Lower leg skin (tissue), 4 donors: ENCODE results near the gene TLR3. TPM values are rescaled to one million over a fixed set of nuclear protein-coding genes. Genes with fewer than 3 reads are reported as not detected.

Experiments used
- DNase-seq, 2 donors: peaks; one replicate each; pipeline ENCODE4 v3.0.0-alpha.2; 2019; ENCODE audit warnings: low spot score in 2 of 2
- H3K4me3 ChIP-seq: fragments of 200-600 bp; sonication (generic); 2 replicates; pipeline ENCODE4 v1.5.1; 2017; ENCODE audit warnings: mild to moderate bottlenecking, low read depth; ENCODE audit not compliant: poor library complexity, severe bottlenecking
- CTCF ChIP-seq, 3 donors: fragments of 450-650 bp; IDR thresholded peaks; one replicate each; pipeline ENCODE4 v1.5.1; 2016; ENCODE audit warnings: antibody characterized with exemption in 3 of 3, mild to moderate bottlenecking in 3 of 3, moderate library complexity in 2 of 3
- POLR2A ChIP-seq, 2 donors: fragments of 450-650 bp; IDR thresholded peaks; one replicate each; pipeline ENCODE4 v1.6.1; 2016 to 2017; ENCODE audit warnings: antibody characterized with exemption in 2 of 2, mild to moderate bottlenecking in 1 of 2, moderate library complexity in 1 of 2
- WGBS, 2 donors: methylation state at CpG; one replicate each; pipeline ENCODE4 v1.1.5; 2018; 5-methylcytosine and 5-hydroxymethylcytosine counted together
- intact Hi-C: fragments of 100-400 bp; cut with DNase I; formaldehyde crosslinking; loops from one replicate; pipeline ENCODE4 v1.15.0; 2023; ENCODE audit warnings: low total_unique reads
- total RNA-seq, 4 donors: library from RNA; depleted of rRNA; stranded (reverse); fragments of >200 nt; gene quantifications; one replicate each; pipeline ENCODE4 v1.1.0, GENCODE V29; 2016

The TLR3 gene
- total RNA-seq, 4 donors from 2014 or later: 3.8 to 6.4 (median 5.2) TPM

DNA sequence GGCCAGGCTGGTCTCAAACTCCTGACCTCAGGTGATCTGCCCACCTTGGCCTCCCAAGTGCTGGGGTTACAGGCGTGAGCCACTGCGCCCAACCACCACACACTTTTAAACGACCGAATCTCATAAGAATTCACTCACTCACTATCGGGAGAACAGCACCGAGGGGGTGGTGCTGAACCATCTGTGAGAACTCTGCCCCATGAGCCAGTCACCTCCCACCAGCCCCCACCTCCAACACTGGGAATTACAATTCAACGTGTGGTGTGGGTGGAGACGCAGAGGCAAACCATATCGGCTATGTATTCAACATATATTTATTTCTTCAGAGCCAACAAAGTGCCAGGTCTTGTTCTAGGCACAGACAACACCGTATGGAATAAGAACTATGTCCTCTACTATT lies 3.6 kb downstream of the TLR3 start:
- intact Hi-C loops: no loop called here
- WGBS, 2 donors: 94 to 96% methylated on average over 10 of the region's 10 CpGs
- TF ChIP-seq CTCF (IDR thresholded peaks at IDR 0.05): no peak
- no peak for TF ChIP-seq POLR2A (IDR thresholded peaks at IDR 0.05)
- DNase-seq: no peak
- H3K4me3 ChIP-seq: no peak overlapping the region

DNA sequence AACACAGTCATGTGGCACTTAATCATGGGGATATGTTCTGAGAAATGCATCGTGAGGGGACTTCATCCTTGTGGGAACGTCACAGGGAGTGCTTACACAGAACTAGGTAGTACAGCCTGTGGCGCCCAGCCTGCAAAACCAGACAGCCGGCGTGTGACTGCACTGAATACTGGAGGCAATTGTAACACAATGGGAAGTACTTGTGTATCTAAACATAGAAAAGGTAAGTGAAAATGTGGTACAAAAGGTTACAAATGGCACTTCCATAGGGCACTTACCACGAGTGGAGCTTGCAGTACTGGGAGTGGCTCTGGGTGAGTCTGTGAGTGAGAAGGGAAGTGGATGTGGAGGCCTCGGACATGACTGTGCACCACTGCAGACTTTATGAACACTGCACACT lies 5.2 kb downstream of the TLR3 start:
- intact Hi-C loops: no loop called here
- no peak overlapping the region for H3K4me3 ChIP-seq
- no peak for DNase-seq
- 76 to 80% methylated on average over 7 of the region's 7 CpGs for WGBS, 2 donors
- TF ChIP-seq CTCF (IDR thresholded peaks at IDR 0.05) (no peak), POLR2A (IDR thresholded peaks at IDR 0.05) (no peak)

- intact Hi-C loops: no loop called here
These were observed 10.2 kb downstream of the TLR3 start for GRCh38 chr4:186078981-186079638.

GRCh38 chr4:186079694-186080093 lies 10.7 kb downstream of the TLR3 start:
- DNase-seq: no peak
- TF ChIP-seq POLR2A (IDR thresholded peaks at IDR 0.05) (no peak), CTCF (IDR thresholded peaks at IDR 0.05) (no peak)
- 87% methylated on average over 9 of the region's 9 CpGs for WGBS, 2 donors
- intact Hi-C loops: no loop called here
- H3K4me3 ChIP-seq: no peak overlapping the region

More at GRCh38 chr4:186078981-186079638, 10.2 kb downstream of the TLR3 start:
- no peak for TF ChIP-seq POLR2A (IDR thresholded peaks at IDR 0.05)
- no peak for TF ChIP-seq CTCF (IDR thresholded peaks at IDR 0.05)
- no peak overlapping the region for H3K4me3 ChIP-seq
- 52 to 61% methylated on average over 11 of the region's 11 CpGs for WGBS, 2 donors
- DNase-seq: no peak

DNA sequence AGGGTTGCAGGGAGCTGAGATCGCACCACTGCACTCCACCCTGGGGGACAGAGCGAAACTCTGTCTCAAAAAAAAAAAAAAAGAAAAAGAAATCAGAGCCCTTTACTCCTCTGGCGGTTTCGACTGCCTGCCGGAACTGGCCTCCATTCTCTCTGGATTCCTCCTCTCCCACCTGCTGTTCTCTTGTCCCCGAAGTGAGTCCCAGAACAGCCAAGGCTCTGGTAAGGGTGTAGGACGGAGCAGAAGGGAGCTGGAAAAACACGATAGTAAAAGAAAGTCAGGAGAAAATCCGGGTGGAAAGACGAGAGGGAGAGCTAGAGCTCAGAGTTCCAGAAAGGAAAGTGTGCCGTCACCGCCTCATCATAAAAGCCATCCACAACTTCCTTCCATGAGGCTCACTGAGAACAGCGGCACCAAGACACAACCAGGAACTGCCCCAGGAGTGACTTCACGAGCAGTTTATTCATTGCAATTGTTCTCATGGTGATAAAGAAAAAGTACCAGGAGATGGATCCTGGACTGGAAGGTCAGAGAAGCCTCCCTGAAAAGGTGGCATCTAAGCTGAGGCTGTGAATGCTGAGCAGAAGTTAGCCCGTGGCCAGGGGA lies 12.3 kb downstream of the TLR3 start:
- no peak for DNase-seq
- WGBS, 2 donors: 78 to 83% methylated on average over 15 of the region's 15 CpGs
- intact Hi-C loops: no loop called here
- TF ChIP-seq CTCF (IDR thresholded peaks at IDR 0.05) (no peak), POLR2A (IDR thresholded peaks at IDR 0.05) (no peak)
- H3K4me3 ChIP-seq: no peak overlapping the region
